Panc1 (cell line): ENCODE results near the gene ATG16L2. TPM values are rescaled to one million over a fixed set of nuclear protein-coding genes. Genes with fewer than 3 reads are reported as not detected.
"Not testable (repeated sequence)": the region's sequence is repeated elsewhere in the genome, so short reads cannot be mapped to it uniquely, and the experiment has no call there.

Experiments
- ATAC-seq: fragments of 200-7000 bp; cut with Tn5 transposase; 2 replicates; pipeline ENCODE4 v1.9.1; 2020; ENCODE audit warnings: mild to moderate bottlenecking, moderate library complexity
- BruUV-seq: library from RNA; stranded (reverse); fragments of 400-500 nt; replicated peaks from 2 replicates; lab custom pipeline; 2021; lab: Mats Ljungman, UMichigan
- CTCF ChIA-PET: fragments of 300-600 bp; sonication (Branson Sonifier 250); formaldehyde crosslinking; loops from one replicate; lab custom pipeline; 2022; ENCODE audit warnings: antibody characterized with exemption; lab: Charles Lee
- POLR2A ChIA-PET: fragments of 300-600 bp; sonication (Branson Sonifier 250); formaldehyde crosslinking; loops from one replicate; lab custom pipeline; 2022; ENCODE audit warnings: antibody characterized with exemption; lab: Charles Lee
- DNase-seq: peaks from one replicate; pipeline ENCODE4 v3.0.0-alpha.2; 2010; ENCODE audit warnings: low read depth, low spot score
- H3K27ac ChIP-seq: 2 replicates; pipeline ENCODE4 v1.5.1; 2011; ENCODE audit warnings: mild to moderate bottlenecking, low read length, inconsistent platforms
- H3K27me3 ChIP-seq: fragments of 200-500 bp; sonication (Bioruptor generic); 2 replicates; pipeline ENCODE4 v1.6.0; 2014; ENCODE audit warnings: low read length, inconsistent platforms; ENCODE audit not compliant: control insufficient read depth, insufficient read depth
- H3K36me3 ChIP-seq: fragments of 200-500 bp; sonication (Bioruptor generic); 2 replicates; pipeline ENCODE4 v1.5.1; 2014; ENCODE audit warnings: inconsistent platforms, mild to moderate bottlenecking, low read length, moderate library complexity; ENCODE audit not compliant: control insufficient read depth, insufficient read depth
- H3K4me1 ChIP-seq: 2 replicates; pipeline ENCODE4 v1.5.1; 2011; ENCODE audit warnings: inconsistent platforms, mild to moderate bottlenecking, low read length, moderate library complexity; ENCODE audit not compliant: control insufficient read depth, insufficient read depth
- H3K4me3 ChIP-seq, 2 experiments: 2 replicates each; pipeline ENCODE4 v1.5.1; 2011 to 2012; ENCODE audit warnings: low read depth in 2 of 2, low read length in 2 of 2, mild to moderate bottlenecking in 2 of 2, inconsistent platforms in 1 of 2, moderate library complexity in 1 of 2
- H3K9me3 ChIP-seq: fragments of 200-500 bp; sonication (Bioruptor generic); 2 replicates; pipeline ENCODE4 v1.5.1; 2014; ENCODE audit warnings: low read depth, mild to moderate bottlenecking, inconsistent platforms, low read length, moderate library complexity; ENCODE audit not compliant: control insufficient read depth, insufficient read depth
- POLR2AphosphoS5 ChIP-seq: IDR thresholded peaks from 2 replicates; pipeline ENCODE4 v1.6.1; 2012; ENCODE audit warnings: mild to moderate bottlenecking, low read depth, low read length, moderate library complexity
- SIN3A ChIP-seq: IDR thresholded peaks from 2 replicates; pipeline ENCODE4 v1.6.1; 2012; ENCODE audit warnings: low read depth, mild to moderate bottlenecking, low read length, moderate library complexity, borderline replicate concordance; ENCODE audit not compliant: insufficient read depth
- TCF7L2 ChIP-seq: IDR thresholded peaks from 2 replicates; pipeline ENCODE4 v1.6.1; 2011; ENCODE audit warnings: mild to moderate bottlenecking, low read depth, low read length, inconsistent platforms
- in situ Hi-C: cut with HindIII; loops from 2 replicates; pipeline ENCODE4 v1.10.0; 2016; ENCODE audit warnings: low sequenced_read_pairs, low pct_unique_long_range_greater_than_20kb
- intact Hi-C: fragments of 100-400 bp; cut with micrococcal nuclease; formaldehyde crosslinking; loops from one replicate; pipeline ENCODE4 v1.10.0; 2022; ENCODE audit not compliant: unreplicated experiment
- total RNA-seq: library from RNA; stranded (reverse); gene quantifications from one replicate; pipeline ENCODE4 v1.2.1, GENCODE V29; 2021; ENCODE audit not compliant: unreplicated experiment
- TF ChIP-seq, protein P1 (sequence below): fragments of 450-650 bp; IDR thresholded peaks from 2 replicates; pipeline ENCODE4 v1.5.1; 2017; ENCODE audit warnings: mild to moderate bottlenecking
- TF ChIP-seq, protein P2 (sequence below), 2 experiments: IDR thresholded peaks; 2 replicates each; pipeline ENCODE4 v1.6.1; 2011 to 2012; ENCODE audit warnings: low read depth in 2 of 2, control low read depth in 1 of 2, low read length in 1 of 2, mild to moderate bottlenecking in 1 of 2, moderate library complexity in 1 of 2; ENCODE audit not compliant: insufficient read depth in 1 of 2

ATG16L2 gene
- total RNA-seq, 1 experiment from 2014 or later: 14.6 TPM

DNA sequence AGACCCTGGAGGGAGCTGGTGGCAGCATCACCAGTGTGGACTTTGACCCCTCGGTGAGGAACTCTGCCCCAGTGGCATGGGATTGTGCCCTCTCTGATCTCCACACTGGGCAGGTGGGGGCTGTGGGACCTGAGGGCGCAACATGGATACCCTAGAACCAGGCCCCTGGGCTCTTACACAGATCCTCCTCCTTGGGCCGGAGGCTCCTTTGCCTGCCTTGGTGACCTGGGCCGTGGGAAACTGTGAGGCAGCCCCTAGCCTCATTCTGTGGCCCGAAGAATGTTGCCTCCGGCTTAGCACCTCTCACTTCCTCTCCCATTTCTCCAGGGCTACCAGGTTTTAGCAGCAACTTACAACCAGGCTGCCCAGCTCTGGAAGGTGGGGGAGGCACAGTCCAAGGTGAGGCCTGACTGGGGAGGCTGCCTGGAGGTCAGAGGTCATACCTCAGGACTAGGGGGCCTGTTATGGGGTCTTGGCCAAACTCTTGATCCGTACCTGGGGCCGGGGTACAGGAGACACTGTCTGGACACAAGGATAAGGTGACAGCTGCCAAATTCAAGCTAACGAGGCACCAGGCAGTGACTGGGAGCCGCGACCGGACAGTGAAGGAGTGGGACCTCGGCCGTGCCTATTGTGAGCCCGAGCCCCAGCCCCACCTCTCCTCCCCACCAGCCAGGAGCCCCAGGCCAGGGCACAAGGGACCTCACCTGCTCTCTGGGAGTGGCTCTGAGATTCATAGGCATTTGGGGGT lies 12.2 kb downstream of the ATG16L2 start:
- BruUV-seq: no TSS peak
- H3K27me3 ChIP-seq: no peaks in the 10 kb centered on the region
- no peak overlapping the region for H3K4me3 ChIP-seq
- peaks cover 2% of the 10 kb centered on the region for H3K4me1 ChIP-seq
- TF ChIP-seq, protein P1, sequence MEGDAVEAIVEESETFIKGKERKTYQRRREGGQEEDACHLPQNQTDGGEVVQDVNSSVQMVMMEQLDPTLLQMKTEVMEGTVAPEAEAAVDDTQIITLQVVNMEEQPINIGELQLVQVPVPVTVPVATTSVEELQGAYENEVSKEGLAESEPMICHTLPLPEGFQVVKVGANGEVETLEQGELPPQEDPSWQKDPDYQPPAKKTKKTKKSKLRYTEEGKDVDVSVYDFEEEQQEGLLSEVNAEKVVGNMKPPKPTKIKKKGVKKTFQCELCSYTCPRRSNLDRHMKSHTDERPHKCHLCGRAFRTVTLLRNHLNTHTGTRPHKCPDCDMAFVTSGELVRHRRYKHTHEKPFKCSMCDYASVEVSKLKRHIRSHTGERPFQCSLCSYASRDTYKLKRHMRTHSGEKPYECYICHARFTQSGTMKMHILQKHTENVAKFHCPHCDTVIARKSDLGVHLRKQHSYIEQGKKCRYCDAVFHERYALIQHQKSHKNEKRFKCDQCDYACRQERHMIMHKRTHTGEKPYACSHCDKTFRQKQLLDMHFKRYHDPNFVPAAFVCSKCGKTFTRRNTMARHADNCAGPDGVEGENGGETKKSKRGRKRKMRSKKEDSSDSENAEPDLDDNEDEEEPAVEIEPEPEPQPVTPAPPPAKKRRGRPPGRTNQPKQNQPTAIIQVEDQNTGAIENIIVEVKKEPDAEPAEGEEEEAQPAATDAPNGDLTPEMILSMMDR: no peak
- TF ChIP-seq POLR2AphosphoS5 (no peak), SIN3A (no peak), TCF7L2 (no peak)
- TF ChIP-seq, protein P2, sequence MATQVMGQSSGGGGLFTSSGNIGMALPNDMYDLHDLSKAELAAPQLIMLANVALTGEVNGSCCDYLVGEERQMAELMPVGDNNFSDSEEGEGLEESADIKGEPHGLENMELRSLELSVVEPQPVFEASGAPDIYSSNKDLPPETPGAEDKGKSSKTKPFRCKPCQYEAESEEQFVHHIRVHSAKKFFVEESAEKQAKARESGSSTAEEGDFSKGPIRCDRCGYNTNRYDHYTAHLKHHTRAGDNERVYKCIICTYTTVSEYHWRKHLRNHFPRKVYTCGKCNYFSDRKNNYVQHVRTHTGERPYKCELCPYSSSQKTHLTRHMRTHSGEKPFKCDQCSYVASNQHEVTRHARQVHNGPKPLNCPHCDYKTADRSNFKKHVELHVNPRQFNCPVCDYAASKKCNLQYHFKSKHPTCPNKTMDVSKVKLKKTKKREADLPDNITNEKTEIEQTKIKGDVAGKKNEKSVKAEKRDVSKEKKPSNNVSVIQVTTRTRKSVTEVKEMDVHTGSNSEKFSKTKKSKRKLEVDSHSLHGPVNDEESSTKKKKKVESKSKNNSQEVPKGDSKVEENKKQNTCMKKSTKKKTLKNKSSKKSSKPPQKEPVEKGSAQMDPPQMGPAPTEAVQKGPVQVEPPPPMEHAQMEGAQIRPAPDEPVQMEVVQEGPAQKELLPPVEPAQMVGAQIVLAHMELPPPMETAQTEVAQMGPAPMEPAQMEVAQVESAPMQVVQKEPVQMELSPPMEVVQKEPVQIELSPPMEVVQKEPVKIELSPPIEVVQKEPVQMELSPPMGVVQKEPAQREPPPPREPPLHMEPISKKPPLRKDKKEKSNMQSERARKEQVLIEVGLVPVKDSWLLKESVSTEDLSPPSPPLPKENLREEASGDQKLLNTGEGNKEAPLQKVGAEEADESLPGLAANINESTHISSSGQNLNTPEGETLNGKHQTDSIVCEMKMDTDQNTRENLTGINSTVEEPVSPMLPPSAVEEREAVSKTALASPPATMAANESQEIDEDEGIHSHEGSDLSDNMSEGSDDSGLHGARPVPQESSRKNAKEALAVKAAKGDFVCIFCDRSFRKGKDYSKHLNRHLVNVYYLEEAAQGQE (IDR thresholded peaks at IDR 0.05; ENCODE audit: insufficient read depth in 1 of 2, low read depth in 2 of 2, low read length in 1 of 2): no peak
- ChIA-PET POLR2A (no interaction called here), CTCF (no interaction called here)
- no peak overlapping the region for H3K27ac ChIP-seq
- intact Hi-C loops: no loop called here
- in situ Hi-C loops: no loop called here
- no peaks in the 10 kb centered on the region for H3K36me3 ChIP-seq
- H3K9me3 ChIP-seq: no peaks in the 10 kb centered on the region
- no peak for DNase-seq
- ATAC-seq: no peak

DNA sequence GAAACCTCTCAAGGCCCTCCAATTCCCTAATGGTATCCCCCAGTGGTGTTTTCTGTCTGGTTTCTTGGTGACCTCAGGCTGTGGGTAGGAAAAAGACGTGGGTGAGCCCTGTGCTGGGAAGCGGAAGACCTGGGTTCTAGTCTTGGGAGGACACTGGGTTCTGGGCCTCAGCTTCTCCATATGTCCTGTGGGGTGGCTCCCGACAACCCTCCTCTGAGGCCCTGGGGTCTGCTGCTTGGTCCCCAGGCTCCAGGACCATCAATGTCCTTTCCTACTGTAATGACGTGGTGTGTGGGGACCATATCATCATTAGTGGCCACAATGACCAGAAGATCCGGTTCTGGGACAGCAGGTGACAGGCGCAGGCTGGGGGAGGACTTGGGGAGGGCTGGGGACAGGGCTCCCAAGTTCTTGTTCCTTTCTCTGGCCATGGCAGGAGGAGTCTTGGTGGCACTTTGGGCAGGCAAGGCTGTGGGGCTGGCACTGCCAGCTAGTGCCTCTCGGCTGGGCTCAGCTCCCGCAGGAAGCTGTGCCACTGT lies 12.8 kb downstream of the ATG16L2 start:
- Histone ChIP-seq H3K27me3 (no peaks in the 10 kb centered on the region), H3K4me1 (0 out of 2 replicates have a peak, but pooled peaks cover 4% of the 10 kb centered on the region), H3K4me3 (no peak overlapping the region), H3K9me3 (no peaks in the 10 kb centered on the region), H3K36me3 (no peaks in the 10 kb centered on the region), H3K27ac (no peak overlapping the region)
- ChIA-PET POLR2A (no interaction called here), CTCF (no interaction called here)
- no peak for ATAC-seq
- DNase-seq: no peak
- intact Hi-C loops: no loop called here
- TF ChIP-seq TCF7L2 (no peak), SIN3A (no peak), POLR2AphosphoS5 (no peak)
- TF ChIP-seq, protein P1: no peak
- TF ChIP-seq, protein P2 (IDR thresholded peaks at IDR 0.05; ENCODE audit: insufficient read depth in 1 of 2, low read depth in 2 of 2, low read length in 1 of 2): no peak
- no TSS peak for BruUV-seq
- in situ Hi-C loops: no loop called here

- BruUV-seq, intact Hi-C loops, ATAC-seq, H3K27ac ChIP-seq, H3K36me3 ChIP-seq, H3K4me1 ChIP-seq, POLR2A ChIA-PET, H3K4me3 ChIP-seq, H3K9me3 ChIP-seq, H3K27me3 ChIP-seq, in situ Hi-C loops, DNase-seq: not testable (repeated sequence)
- CTCF ChIA-PET: interaction anchor here (1.0 kb wide), 1 partner anchor 361 kb away, joined by 3 read pairs; no protein-coding TSS in a partner anchor
Measured at GRCh38 chr11:72827656-72828055, 13.4 kb downstream of the ATG16L2 start.
